HEK293 (cell line): ENCODE measurements around the gene UBE2D2.

Experiments
- EGR2 ChIP-seq: fragments of 450-650 bp; formaldehyde crosslinking; IDR thresholded peaks from 2 replicates; pipeline ENCODE4 v1.5.1; 2016; ENCODE audit warnings: low read depth, missing biosample characterization, missing genetic modification characterization
- GLI2 ChIP-seq: fragments of 450-650 bp; formaldehyde crosslinking; IDR thresholded peaks from 2 replicates; pipeline ENCODE4; 2017; ENCODE audit warnings: missing biosample characterization, missing genetic modification characterization, low read depth, borderline replicate concordance
- KLF8 ChIP-seq: fragments of 450-650 bp; formaldehyde crosslinking; IDR thresholded peaks from 2 replicates; pipeline ENCODE4 v1.5.1; 2016; ENCODE audit warnings: missing biosample characterization, missing genetic modification characterization
- MYNN ChIP-seq: fragments of 450-650 bp; formaldehyde crosslinking; IDR thresholded peaks from 2 replicates; pipeline ENCODE4 v1.5.1; 2016; ENCODE audit warnings: missing biosample characterization, missing genetic modification characterization, borderline replicate concordance
- PRDM4 ChIP-seq: fragments of 450-650 bp; formaldehyde crosslinking; IDR thresholded peaks from 2 replicates; pipeline ENCODE4 v1.5.1; 2017; ENCODE audit warnings: missing biosample characterization, missing genetic modification characterization
- SALL2 ChIP-seq: fragments of 450-650 bp; formaldehyde crosslinking; IDR thresholded peaks from 2 replicates; pipeline ENCODE4 v1.5.0; 2017; ENCODE audit warnings: missing biosample characterization, mild to moderate bottlenecking, missing genetic modification characterization, borderline replicate concordance
- YY2 ChIP-seq: fragments of 450-650 bp; formaldehyde crosslinking; IDR thresholded peaks from 2 replicates; pipeline ENCODE4 v1.5.1; 2016; ENCODE audit warnings: missing biosample characterization, missing genetic modification characterization
- ZBTB8A ChIP-seq: fragments of 450-650 bp; formaldehyde crosslinking; IDR thresholded peaks from 2 replicates; pipeline ENCODE4 v1.5.1; 2016; ENCODE audit warnings: missing biosample characterization, missing genetic modification characterization
- ZFP37 ChIP-seq: fragments of 450-650 bp; formaldehyde crosslinking; IDR thresholded peaks from 2 replicates; pipeline ENCODE4 v1.5.1; 2016; ENCODE audit warnings: missing biosample characterization, missing genetic modification characterization
- ZNF114 ChIP-seq: fragments of 450-650 bp; formaldehyde crosslinking; IDR thresholded peaks from 2 replicates; pipeline ENCODE4 v1.5.0; 2017; ENCODE audit warnings: missing biosample characterization, missing genetic modification characterization
- ZNF146 ChIP-seq: fragments of 450-650 bp; formaldehyde crosslinking; IDR thresholded peaks from 2 replicates; pipeline ENCODE4 v1.5.1; 2016; ENCODE audit warnings: missing biosample characterization, missing genetic modification characterization
- ZNF155 ChIP-seq: fragments of 450-650 bp; formaldehyde crosslinking; IDR thresholded peaks from 2 replicates; pipeline ENCODE4 v1.5.1; 2016; ENCODE audit warnings: missing biosample characterization, missing genetic modification characterization
- ZNF16 ChIP-seq: fragments of 450-650 bp; formaldehyde crosslinking; IDR thresholded peaks from 2 replicates; pipeline ENCODE4 v1.5.1; 2016; ENCODE audit warnings: low read depth, missing biosample characterization, missing genetic modification characterization
- ZNF184 ChIP-seq: fragments of 450-650 bp; IDR thresholded peaks from 2 replicates; pipeline ENCODE4 v1.5.1; 2018; ENCODE audit warnings: missing biosample characterization, mild to moderate bottlenecking, missing genetic modification characterization
- ZNF221 ChIP-seq: fragments of 450-650 bp; formaldehyde crosslinking; IDR thresholded peaks from 2 replicates; pipeline ENCODE4 v1.5.1; 2017; ENCODE audit warnings: missing biosample characterization, missing genetic modification characterization, borderline replicate concordance
- ZNF398 ChIP-seq: fragments of 450-650 bp; formaldehyde crosslinking; IDR thresholded peaks from 2 replicates; pipeline ENCODE4 v1.5.1; 2017; ENCODE audit warnings: missing biosample characterization, missing genetic modification characterization
- ZNF48 ChIP-seq: fragments of 450-650 bp; formaldehyde crosslinking; IDR thresholded peaks from 2 replicates; pipeline ENCODE4 v1.5.1; 2016; ENCODE audit warnings: missing biosample characterization, missing genetic modification characterization
- ZNF514 ChIP-seq: fragments of 450-650 bp; formaldehyde crosslinking; IDR thresholded peaks from 2 replicates; pipeline ENCODE4 v1.5.1; 2016; ENCODE audit warnings: missing biosample characterization, missing genetic modification characterization
- ZNF549 ChIP-seq: fragments of 450-650 bp; IDR thresholded peaks from 2 replicates; pipeline ENCODE4 v1.5.1; 2018; ENCODE audit warnings: missing biosample characterization, missing genetic modification characterization, mild to moderate bottlenecking, inconsistent platforms, moderate library complexity
- ZNF555 ChIP-seq: fragments of 450-650 bp; formaldehyde crosslinking; conservative IDR thresholded peaks from 2 replicates; pipeline ENCODE4 v1.5.1; 2017; ENCODE audit warnings: missing biosample characterization, mild to moderate bottlenecking, missing genetic modification characterization, inconsistent platforms
- ZNF596 ChIP-seq: fragments of 450-650 bp; IDR thresholded peaks from 2 replicates; pipeline ENCODE4 v1.5.0; 2018; ENCODE audit warnings: missing biosample characterization, mild to moderate bottlenecking, missing genetic modification characterization, moderate library complexity
- ZNF621 ChIP-seq: fragments of 450-650 bp; formaldehyde crosslinking; IDR thresholded peaks from 2 replicates; pipeline ENCODE4 v1.5.1; 2017; ENCODE audit warnings: missing biosample characterization, missing genetic modification characterization
- ZNF670 ChIP-seq: fragments of 450-650 bp; formaldehyde crosslinking; IDR thresholded peaks from 2 replicates; pipeline ENCODE4 v1.5.1; 2016; ENCODE audit warnings: missing biosample characterization, missing genetic modification characterization, low read depth
- ZNF747 ChIP-seq: fragments of 450-650 bp; formaldehyde crosslinking; IDR thresholded peaks from 2 replicates; pipeline ENCODE4 v1.5.1; 2016; ENCODE audit warnings: missing biosample characterization, missing genetic modification characterization
- ZNF791 ChIP-seq: fragments of 450-650 bp; formaldehyde crosslinking; IDR thresholded peaks from 2 replicates; pipeline ENCODE4 v1.5.1; 2016; ENCODE audit warnings: missing biosample characterization, missing genetic modification characterization
- ZNF837 ChIP-seq: fragments of 450-650 bp; formaldehyde crosslinking; IDR thresholded peaks from 2 replicates; pipeline ENCODE4 v1.5.1; 2016; ENCODE audit warnings: missing biosample characterization, missing genetic modification characterization
- ZSCAN18 ChIP-seq: fragments of 450-650 bp; formaldehyde crosslinking; IDR thresholded peaks from 2 replicates; pipeline ENCODE4 v1.5.1; 2016; ENCODE audit warnings: missing biosample characterization, missing genetic modification characterization
- ZXDB ChIP-seq: fragments of 450-650 bp; formaldehyde crosslinking; IDR thresholded peaks from 2 replicates; pipeline ENCODE4 v1.5.1; 2016; ENCODE audit warnings: missing biosample characterization, missing genetic modification characterization
- TF ChIP-seq, protein P1 (sequence below): fragments of 450-650 bp; formaldehyde crosslinking; IDR thresholded peaks from 2 replicates; pipeline ENCODE4 v1.5.1; 2016; ENCODE audit warnings: missing biosample characterization, missing genetic modification characterization
- TF ChIP-seq, protein P2 (sequence below): IDR thresholded peaks from 2 replicates; pipeline ENCODE4 v1.6.1; 2011; ENCODE audit warnings: mild to moderate bottlenecking, low read depth, low read length, borderline replicate concordance

The UBE2D2 gene

DNA sequence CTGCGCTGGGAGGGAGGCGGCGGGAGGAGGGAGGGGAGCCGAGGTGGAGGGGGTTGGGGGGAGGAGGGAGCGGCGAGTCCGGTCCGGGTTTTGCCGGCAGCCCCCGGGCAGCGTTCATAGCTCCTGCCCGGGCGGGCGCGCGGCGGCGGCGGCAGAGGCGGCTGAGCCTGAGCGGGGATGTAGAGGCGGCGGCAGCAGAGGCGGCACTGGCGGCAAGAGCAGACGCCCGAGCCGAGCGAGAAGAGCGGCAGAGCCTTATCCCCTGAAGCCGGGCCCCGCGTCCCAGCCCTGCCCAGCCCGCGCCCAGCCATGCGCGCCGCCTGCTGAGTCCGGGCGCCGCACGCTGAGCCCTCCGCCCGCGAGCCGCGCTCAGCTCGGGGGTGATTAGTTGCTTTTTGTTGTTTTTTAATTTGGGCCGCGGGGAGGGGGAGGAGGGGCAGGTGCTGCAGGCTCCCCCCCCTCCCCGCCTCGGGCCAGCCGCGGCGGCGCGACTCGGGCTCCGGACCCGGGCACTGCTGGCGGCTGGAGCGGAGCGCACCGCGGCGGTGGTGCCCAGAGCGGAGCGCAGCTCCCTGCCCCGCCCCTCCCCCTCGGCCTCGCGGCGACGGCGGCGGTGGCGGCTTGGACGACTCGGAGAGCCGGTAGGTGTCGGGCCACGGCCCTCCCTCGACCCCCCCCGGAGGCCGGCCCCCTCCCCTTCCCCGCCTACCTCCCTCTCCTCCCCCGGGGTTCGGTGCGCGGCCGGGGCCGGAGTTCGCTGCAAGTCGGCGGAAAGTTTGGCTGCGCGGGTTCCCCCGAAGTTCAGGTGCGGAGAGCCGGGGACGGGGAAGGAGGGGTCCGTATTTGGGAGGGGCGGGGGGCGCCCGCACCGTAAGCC, 87.3 kb downstream of the UBE2D2 start, which contains the start of gene CXXC5 (continued):
- no peak for TF ChIP-seq SALL2
- peak; percentile 37; the same call in 1 of the 2 replicates for TF ChIP-seq ZXDB (tag by site-specific recombination)
- TF ChIP-seq ZNF48, result no peak
- TF ChIP-seq KLF8, result peak; percentile 76; the same call in 1 of the 2 replicates
- TF ChIP-seq ZNF184 (tag by site-specific recombination), result no peak
- TF ChIP-seq MYNN (tag by site-specific recombination), result no peak
- no peak for TF ChIP-seq GLI2 (tag by site-specific recombination)
- peak; percentile 83 for TF ChIP-seq EGR2 (tag by site-specific recombination)
- peak; percentile 68 for TF ChIP-seq ZNF596 (tag by site-specific recombination)
- TF ChIP-seq ZNF114 (tag by site-specific recombination), result no peak
- TF ChIP-seq ZNF16, result no peak
- TF ChIP-seq, protein P1, sequence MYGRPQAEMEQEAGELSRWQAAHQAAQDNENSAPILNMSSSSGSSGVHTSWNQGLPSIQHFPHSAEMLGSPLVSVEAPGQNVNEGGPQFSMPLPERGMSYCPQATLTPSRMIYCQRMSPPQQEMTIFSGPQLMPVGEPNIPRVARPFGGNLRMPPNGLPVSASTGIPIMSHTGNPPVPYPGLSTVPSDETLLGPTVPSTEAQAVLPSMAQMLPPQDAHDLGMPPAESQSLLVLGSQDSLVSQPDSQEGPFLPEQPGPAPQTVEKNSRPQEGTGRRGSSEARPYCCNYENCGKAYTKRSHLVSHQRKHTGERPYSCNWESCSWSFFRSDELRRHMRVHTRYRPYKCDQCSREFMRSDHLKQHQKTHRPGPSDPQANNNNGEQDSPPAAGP (tag by site-specific recombination), result peak; percentile 51; the same call in 1 of the 2 replicates
- TF ChIP-seq ZNF837, result no peak
- peak; percentile 90 for TF ChIP-seq ZBTB8A (tag by site-specific recombination)
- TF ChIP-seq ZNF155 (tag by site-specific recombination), result no peak
- peak; percentile 93 for TF ChIP-seq ZNF398
- TF ChIP-seq ZNF747 (tag by site-specific recombination), result no peak
- TF ChIP-seq ZNF555, result no peak
- TF ChIP-seq ZNF146 (tag by site-specific recombination), result no peak
- TF ChIP-seq ZNF791, result 0 out of 2 replicates have a peak, but pooled peaks have one; percentile 23
- TF ChIP-seq ZNF670 (tag by site-specific recombination), result no peak
- TF ChIP-seq ZNF549 (tag by site-specific recombination), result no peak
- no peak for TF ChIP-seq ZNF621
- TF ChIP-seq PRDM4 (tag by site-specific recombination), result 0 out of 2 replicates have a peak, but pooled peaks have one; percentile 16
- no peak for TF ChIP-seq ZFP37 (tag by site-specific recombination)
- TF ChIP-seq ZNF221, result no peak
- TF ChIP-seq ZSCAN18 (tag by site-specific recombination), result no peak
- TF ChIP-seq ZNF514 (tag by site-specific recombination), result no peak
- TF ChIP-seq, protein P2, sequence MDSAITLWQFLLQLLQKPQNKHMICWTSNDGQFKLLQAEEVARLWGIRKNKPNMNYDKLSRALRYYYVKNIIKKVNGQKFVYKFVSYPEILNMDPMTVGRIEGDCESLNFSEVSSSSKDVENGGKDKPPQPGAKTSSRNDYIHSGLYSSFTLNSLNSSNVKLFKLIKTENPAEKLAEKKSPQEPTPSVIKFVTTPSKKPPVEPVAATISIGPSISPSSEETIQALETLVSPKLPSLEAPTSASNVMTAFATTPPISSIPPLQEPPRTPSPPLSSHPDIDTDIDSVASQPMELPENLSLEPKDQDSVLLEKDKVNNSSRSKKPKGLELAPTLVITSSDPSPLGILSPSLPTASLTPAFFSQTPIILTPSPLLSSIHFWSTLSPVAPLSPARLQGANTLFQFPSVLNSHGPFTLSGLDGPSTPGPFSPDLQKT, result no peak
- TF ChIP-seq YY2, result 0 out of 2 replicates have a peak, but pooled peaks have one; percentile 47
